OCI-LY3 (cell line): ENCODE measurements around the gene ABCB6.

ENCODE experiments used
- EZH2phosphoT487 ChIP-seq: fragments of 200-600 bp; shearing (Covaris generic); IDR thresholded peaks from 2 replicates; pipeline ENCODE4 v1.6.1; 2018; ENCODE audit warnings: antibody characterized with exemption, mixed run types, low read depth
- TF ChIP-seq, protein P1 (sequence below): fragments of 200-600, 300-600 bp; sonication (generic); IDR thresholded peaks from 2 replicates; pipeline ENCODE4 v1.5.1; 2014; ENCODE audit warnings: antibody characterized with exemption, low read length, low read depth

DNA sequence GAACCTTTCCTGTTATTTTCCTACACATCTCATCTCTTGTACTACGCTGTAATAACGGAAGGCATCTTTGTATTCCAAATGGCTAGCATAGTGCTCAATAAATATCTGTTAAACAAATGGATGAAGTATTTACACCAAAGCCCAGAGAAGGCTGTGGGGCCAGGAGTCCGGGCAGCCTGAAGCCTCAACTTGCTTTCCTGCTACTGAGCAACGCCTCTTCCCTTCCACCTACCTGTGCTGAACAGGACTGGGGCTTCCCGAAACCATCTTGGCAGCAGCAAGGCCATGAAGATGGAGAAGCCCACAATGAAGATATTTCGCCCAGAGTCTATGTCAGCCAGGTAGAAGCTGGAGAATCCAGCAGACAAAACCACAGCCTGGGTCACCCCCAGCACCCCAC is 55.6 kb downstream of the ABCB6 start:
- TF ChIP-seq, protein P1, sequence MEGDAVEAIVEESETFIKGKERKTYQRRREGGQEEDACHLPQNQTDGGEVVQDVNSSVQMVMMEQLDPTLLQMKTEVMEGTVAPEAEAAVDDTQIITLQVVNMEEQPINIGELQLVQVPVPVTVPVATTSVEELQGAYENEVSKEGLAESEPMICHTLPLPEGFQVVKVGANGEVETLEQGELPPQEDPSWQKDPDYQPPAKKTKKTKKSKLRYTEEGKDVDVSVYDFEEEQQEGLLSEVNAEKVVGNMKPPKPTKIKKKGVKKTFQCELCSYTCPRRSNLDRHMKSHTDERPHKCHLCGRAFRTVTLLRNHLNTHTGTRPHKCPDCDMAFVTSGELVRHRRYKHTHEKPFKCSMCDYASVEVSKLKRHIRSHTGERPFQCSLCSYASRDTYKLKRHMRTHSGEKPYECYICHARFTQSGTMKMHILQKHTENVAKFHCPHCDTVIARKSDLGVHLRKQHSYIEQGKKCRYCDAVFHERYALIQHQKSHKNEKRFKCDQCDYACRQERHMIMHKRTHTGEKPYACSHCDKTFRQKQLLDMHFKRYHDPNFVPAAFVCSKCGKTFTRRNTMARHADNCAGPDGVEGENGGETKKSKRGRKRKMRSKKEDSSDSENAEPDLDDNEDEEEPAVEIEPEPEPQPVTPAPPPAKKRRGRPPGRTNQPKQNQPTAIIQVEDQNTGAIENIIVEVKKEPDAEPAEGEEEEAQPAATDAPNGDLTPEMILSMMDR = no peak
- TF ChIP-seq EZH2phosphoT487 = no peak
